ENCODE data around the gene DZIP1L. TPM values are rescaled to one million over a fixed set of nuclear protein-coding genes. Genes with fewer than 3 reads are reported as not detected.

Gene DZIP1L
- total RNA-seq, 1 experiment from 2014 or later = 11.1 TPM

GRCh38 chr3:138038725-138039462 is 76.5 kb downstream of the DZIP1L start:
- intact Hi-C loops (cut with micrococcal nuclease; ENCODE audit: unreplicated experiment) (no loop called here), in situ Hi-C loops (cut with HindIII; ENCODE audit: low pct_unique_long_range_greater_than_20kb, low sequenced_read_pairs) (no loop called here)
- ATAC-seq = no peak
- BruUV-seq (replicated peaks) = no TSS peak
- no peak for DNase-seq (ENCODE audit: low read depth, low spot score)
- Histone ChIP-seq H3K27ac (ENCODE audit: low read length) (no peak overlapping the region), H3K9me3 (ENCODE audit: control insufficient read depth, insufficient read depth, low read depth, low read length) (no peaks in the 10 kb centered on the region), H3K27me3 (ENCODE audit: control insufficient read depth, insufficient read depth, low read length) (peaks cover 5% of the 10 kb centered on the region), H3K4me1 (ENCODE audit: control insufficient read depth, insufficient read depth, low read length) (no peaks in the 10 kb centered on the region), H3K4me3 (ENCODE audit: low read depth in 2 of 2, low read length in 2 of 2) (no peak overlapping the region), H3K36me3 (ENCODE audit: control insufficient read depth, insufficient read depth, low read length) (no peaks in the 10 kb centered on the region)
- ChIA-PET CTCF (no interaction called here), POLR2A (interaction anchor here (0.9 kb wide), 1 partner anchor 10 kb away, joined by 3 read pairs; no protein-coding TSS in a partner anchor)
- TF ChIP-seq SIN3A (IDR thresholded peaks at IDR 0.05; ENCODE audit: borderline replicate concordance, insufficient read depth, low read depth, low read length) (no peak), TCF7L2 (IDR thresholded peaks at IDR 0.05; ENCODE audit: low read depth, low read length) (no peak), POLR2AphosphoS5 (IDR thresholded peaks at IDR 0.05; ENCODE audit: low read depth, low read length) (no peak)
- TF ChIP-seq, protein P1, sequence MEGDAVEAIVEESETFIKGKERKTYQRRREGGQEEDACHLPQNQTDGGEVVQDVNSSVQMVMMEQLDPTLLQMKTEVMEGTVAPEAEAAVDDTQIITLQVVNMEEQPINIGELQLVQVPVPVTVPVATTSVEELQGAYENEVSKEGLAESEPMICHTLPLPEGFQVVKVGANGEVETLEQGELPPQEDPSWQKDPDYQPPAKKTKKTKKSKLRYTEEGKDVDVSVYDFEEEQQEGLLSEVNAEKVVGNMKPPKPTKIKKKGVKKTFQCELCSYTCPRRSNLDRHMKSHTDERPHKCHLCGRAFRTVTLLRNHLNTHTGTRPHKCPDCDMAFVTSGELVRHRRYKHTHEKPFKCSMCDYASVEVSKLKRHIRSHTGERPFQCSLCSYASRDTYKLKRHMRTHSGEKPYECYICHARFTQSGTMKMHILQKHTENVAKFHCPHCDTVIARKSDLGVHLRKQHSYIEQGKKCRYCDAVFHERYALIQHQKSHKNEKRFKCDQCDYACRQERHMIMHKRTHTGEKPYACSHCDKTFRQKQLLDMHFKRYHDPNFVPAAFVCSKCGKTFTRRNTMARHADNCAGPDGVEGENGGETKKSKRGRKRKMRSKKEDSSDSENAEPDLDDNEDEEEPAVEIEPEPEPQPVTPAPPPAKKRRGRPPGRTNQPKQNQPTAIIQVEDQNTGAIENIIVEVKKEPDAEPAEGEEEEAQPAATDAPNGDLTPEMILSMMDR (IDR thresholded peaks at IDR 0.05) = no peak
- TF ChIP-seq, protein P2, sequence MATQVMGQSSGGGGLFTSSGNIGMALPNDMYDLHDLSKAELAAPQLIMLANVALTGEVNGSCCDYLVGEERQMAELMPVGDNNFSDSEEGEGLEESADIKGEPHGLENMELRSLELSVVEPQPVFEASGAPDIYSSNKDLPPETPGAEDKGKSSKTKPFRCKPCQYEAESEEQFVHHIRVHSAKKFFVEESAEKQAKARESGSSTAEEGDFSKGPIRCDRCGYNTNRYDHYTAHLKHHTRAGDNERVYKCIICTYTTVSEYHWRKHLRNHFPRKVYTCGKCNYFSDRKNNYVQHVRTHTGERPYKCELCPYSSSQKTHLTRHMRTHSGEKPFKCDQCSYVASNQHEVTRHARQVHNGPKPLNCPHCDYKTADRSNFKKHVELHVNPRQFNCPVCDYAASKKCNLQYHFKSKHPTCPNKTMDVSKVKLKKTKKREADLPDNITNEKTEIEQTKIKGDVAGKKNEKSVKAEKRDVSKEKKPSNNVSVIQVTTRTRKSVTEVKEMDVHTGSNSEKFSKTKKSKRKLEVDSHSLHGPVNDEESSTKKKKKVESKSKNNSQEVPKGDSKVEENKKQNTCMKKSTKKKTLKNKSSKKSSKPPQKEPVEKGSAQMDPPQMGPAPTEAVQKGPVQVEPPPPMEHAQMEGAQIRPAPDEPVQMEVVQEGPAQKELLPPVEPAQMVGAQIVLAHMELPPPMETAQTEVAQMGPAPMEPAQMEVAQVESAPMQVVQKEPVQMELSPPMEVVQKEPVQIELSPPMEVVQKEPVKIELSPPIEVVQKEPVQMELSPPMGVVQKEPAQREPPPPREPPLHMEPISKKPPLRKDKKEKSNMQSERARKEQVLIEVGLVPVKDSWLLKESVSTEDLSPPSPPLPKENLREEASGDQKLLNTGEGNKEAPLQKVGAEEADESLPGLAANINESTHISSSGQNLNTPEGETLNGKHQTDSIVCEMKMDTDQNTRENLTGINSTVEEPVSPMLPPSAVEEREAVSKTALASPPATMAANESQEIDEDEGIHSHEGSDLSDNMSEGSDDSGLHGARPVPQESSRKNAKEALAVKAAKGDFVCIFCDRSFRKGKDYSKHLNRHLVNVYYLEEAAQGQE (IDR thresholded peaks at IDR 0.05; ENCODE audit: insufficient read depth in 1 of 2, low read depth in 2 of 2, low read length in 1 of 2) = no peak

DNA sequence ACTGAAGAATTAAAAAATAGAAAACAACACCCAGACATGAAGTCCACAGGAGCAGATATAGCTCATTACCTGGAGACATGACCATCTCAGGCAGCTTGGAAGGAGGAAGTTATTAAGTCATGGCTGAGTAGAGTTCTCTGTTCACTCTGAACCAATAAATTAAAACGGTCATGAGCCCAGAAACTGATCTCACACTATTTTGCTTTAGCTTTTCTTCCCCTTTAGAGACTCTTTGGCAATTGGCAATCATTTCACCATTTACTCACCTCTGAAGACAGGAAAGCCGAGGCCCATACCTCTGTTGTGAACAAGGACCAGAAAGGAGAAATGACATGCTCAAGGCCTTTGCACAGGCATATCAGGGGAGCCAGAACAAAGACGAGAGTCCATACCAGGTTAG is 78.8 kb downstream of the DZIP1L start:
- BruUV-seq (replicated peaks) = no TSS peak
- Histone ChIP-seq H3K4me1 (ENCODE audit: control insufficient read depth, insufficient read depth, low read length) (no peaks in the 10 kb centered on the region), H3K27me3 (ENCODE audit: control insufficient read depth, insufficient read depth, low read length) (no peaks in the 10 kb centered on the region), H3K36me3 (ENCODE audit: control insufficient read depth, insufficient read depth, low read length) (no peaks in the 10 kb centered on the region), H3K27ac (ENCODE audit: low read length) (no peak overlapping the region), H3K4me3 (ENCODE audit: low read depth in 2 of 2, low read length in 2 of 2) (no peak overlapping the region), H3K9me3 (ENCODE audit: control insufficient read depth, insufficient read depth, low read depth, low read length) (no peaks in the 10 kb centered on the region)
- POLR2A ChIA-PET = no interaction called here
- CTCF ChIA-PET = no interaction called here
- in situ Hi-C loops (cut with HindIII; ENCODE audit: low pct_unique_long_range_greater_than_20kb, low sequenced_read_pairs) = no loop called here
- DNase-seq (ENCODE audit: low read depth, low spot score) = no peak
- intact Hi-C loops (cut with micrococcal nuclease; ENCODE audit: unreplicated experiment) = no loop called here
- no peak for ATAC-seq
- TF ChIP-seq POLR2AphosphoS5 (IDR thresholded peaks at IDR 0.05; ENCODE audit: low read depth, low read length) (no peak), SIN3A (IDR thresholded peaks at IDR 0.05; ENCODE audit: borderline replicate concordance, insufficient read depth, low read depth, low read length) (no peak), TCF7L2 (IDR thresholded peaks at IDR 0.05; ENCODE audit: low read depth, low read length) (no peak)
- TF ChIP-seq, protein P1 (IDR thresholded peaks at IDR 0.05) = no peak
- TF ChIP-seq, protein P2 (IDR thresholded peaks at IDR 0.05; ENCODE audit: insufficient read depth in 1 of 2, low read depth in 2 of 2, low read length in 1 of 2) = no peak

All from Panc1 (cell line).